OCI-LY1 (cell line): ENCODE measurements around the gene METTL9.

ENCODE experiments used
- EZH2 ChIP-seq: fragments of 200-600 bp; sonication (generic), shearing (Covaris generic); IDR thresholded peaks from 2 replicates; pipeline ENCODE4 v1.8.0; 2017; ENCODE audit warnings: borderline replicate concordance, mixed run types, mild to moderate bottlenecking, antibody characterized with exemption, low read length, moderate library complexity, mixed read lengths
- TF ChIP-seq, protein P1 (sequence below): fragments of 200-600 bp; sonication (generic), shearing (Covaris generic); IDR thresholded peaks from 2 replicates; pipeline ENCODE4 v1.5.1; 2017; ENCODE audit warnings: mild to moderate bottlenecking, antibody characterized with exemption, low read length, moderate library complexity, mixed read lengths

DNA sequence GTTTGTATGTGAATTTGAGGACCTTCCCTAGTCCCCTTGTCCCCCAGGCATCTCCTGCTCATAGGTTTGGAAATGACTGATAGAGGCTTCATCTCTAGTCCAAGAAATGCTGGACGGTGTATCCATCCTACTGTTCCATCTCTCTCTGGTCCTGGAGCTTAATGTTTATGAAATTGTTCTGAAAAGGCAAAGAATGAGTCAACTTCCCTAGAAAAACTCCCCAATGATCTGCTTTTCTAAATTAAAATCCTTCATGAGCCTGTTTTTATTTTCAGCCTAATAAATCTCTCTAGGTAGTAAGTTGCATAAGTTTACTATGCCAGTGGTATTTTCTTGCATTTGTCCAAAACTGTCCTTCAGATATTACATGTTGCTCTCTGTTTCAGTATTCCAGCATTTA, 55.1 kb downstream of the METTL9 start:
- TF ChIP-seq, protein P1, sequence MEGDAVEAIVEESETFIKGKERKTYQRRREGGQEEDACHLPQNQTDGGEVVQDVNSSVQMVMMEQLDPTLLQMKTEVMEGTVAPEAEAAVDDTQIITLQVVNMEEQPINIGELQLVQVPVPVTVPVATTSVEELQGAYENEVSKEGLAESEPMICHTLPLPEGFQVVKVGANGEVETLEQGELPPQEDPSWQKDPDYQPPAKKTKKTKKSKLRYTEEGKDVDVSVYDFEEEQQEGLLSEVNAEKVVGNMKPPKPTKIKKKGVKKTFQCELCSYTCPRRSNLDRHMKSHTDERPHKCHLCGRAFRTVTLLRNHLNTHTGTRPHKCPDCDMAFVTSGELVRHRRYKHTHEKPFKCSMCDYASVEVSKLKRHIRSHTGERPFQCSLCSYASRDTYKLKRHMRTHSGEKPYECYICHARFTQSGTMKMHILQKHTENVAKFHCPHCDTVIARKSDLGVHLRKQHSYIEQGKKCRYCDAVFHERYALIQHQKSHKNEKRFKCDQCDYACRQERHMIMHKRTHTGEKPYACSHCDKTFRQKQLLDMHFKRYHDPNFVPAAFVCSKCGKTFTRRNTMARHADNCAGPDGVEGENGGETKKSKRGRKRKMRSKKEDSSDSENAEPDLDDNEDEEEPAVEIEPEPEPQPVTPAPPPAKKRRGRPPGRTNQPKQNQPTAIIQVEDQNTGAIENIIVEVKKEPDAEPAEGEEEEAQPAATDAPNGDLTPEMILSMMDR: no peak
- TF ChIP-seq EZH2: no peak
